H1 (cell line): ENCODE data around the gene CACNA1D.

Experiments
- CTCF ChIP-seq, 3 experiments: IDR thresholded peaks; 1 replicate in 2 of 3; 2 replicates in 1 of 3; pipeline versions ENCODE4 v1.5.1 to v1.6.1; 2011; ENCODE audit warnings: low read length in 3 of 3, mild to moderate bottlenecking in 3 of 3, inconsistent platforms in 2 of 3, low read depth in 1 of 3, moderate library complexity in 1 of 3; ENCODE audit not compliant: insufficient read depth in 1 of 3; ENCODE audit errors: control extremely low read depth in 1 of 3
- EP300 ChIP-seq, 2 experiments: IDR thresholded peaks; 1 replicate in 1 of 2; 2 replicates in 1 of 2; pipeline ENCODE4 v1.6.1; 2011 to 2012; ENCODE audit warnings: low read depth in 2 of 2, low read length in 2 of 2, mild to moderate bottlenecking in 2 of 2, borderline replicate concordance in 1 of 2, inconsistent platforms in 1 of 2, moderate library complexity in 1 of 2
- EZH2 ChIP-seq: fragments of 200-600 bp; sonication (generic); IDR thresholded peaks from 2 replicates; pipeline ENCODE4 v1.7.1; 2012; ENCODE audit warnings: low read depth, mild to moderate bottlenecking, moderate library complexity, low read length, inconsistent platforms; ENCODE audit not compliant: severe bottlenecking
- POLR2A ChIP-seq, 2 experiments: IDR thresholded peaks; 1 replicate in 1 of 2; 2 replicates in 1 of 2; pipeline ENCODE4 v1.6.1; 2011; ENCODE audit warnings: low read depth in 2 of 2, low read length in 2 of 2, mild to moderate bottlenecking in 2 of 2; ENCODE audit errors: control extremely low read depth in 1 of 2
- ZNF274 ChIP-seq: IDR thresholded peaks from 2 replicates; pipeline ENCODE4 v1.7.0; 2012; ENCODE audit warnings: low read length, borderline replicate concordance; ENCODE audit errors: extremely low read depth

- TF ChIP-seq EZH2 (no peak), CTCF (IDR thresholded peaks at IDR 0.05; ENCODE audit: control extremely low read depth in 1 of 3, insufficient read depth in 1 of 3, low read depth in 1 of 3, low read length in 3 of 3) (no peak), EP300 (IDR thresholded peaks at IDR 0.05; ENCODE audit: borderline replicate concordance in 1 of 2, low read depth in 2 of 2, low read length in 2 of 2) (no peak), POLR2A (IDR thresholded peaks at IDR 0.05; ENCODE audit: control extremely low read depth in 1 of 2, low read depth in 2 of 2, low read length in 2 of 2) (no peak), ZNF274 (no peak)
These were observed 105.4 kb downstream of the CACNA1D start for GRCh38 chr3:53599771-53600170.
